ENCODE measurements around the gene TTC39C.

The TTC39C gene

DNA sequence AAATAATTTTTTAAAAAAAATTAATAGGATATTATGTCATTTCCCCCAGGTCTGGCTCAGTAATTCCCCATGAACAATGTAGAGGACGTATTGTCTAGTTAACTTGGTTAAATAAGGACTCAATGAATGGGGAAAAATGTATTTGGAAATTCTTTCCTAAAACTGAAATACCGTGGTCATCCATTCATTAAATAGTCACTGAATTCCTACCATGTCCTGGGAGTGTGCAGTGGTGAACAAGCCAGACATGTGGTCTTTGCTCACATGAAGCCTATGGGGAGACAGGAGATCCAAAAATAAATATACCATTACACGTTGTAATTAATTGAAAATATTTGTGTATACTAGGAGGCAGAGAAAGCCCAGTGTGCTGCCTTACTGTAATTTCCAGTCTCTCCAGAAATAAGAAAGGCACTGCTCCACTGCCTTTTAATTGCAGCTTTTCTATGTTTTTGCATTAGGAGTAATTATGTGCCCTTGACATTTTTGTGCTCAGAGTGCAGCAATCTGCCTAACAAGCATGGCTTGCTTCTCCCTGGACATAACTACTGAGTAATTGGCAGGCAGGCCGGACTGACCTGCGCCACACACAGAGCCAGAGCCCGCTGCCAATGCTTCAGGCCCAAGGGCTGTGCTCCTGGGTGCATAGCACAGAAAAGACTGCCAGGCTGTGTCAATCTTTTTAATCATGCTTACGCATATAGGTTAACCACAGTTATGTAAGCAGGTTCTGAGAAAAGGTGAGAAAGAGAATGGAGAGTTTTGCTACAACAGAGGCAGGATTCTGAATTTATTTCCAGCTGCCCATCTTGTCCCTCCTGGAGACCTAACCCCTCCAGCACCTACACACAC lies 22.2 kb upstream of the TTC39C start:
- peak; percentile 28 for DNase-seq

DNA sequence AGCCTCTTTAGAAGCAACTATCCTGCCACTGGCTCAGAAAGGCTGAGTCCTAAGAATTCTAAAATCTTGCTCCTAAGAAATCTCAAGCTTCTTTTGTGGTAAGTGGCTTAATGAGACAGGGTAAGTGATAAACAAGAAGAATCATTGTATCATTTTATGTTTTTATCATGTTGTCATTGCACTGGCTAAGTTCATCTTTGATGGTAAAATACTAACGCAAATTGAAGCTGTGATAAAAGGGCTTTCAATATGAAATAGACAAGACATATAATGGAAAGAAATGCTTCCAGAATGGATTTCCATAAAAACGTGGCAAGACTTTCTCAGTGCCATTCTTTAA lies 21.6 kb upstream of the TTC39C start:
- DNase-seq: no peak

DNA sequence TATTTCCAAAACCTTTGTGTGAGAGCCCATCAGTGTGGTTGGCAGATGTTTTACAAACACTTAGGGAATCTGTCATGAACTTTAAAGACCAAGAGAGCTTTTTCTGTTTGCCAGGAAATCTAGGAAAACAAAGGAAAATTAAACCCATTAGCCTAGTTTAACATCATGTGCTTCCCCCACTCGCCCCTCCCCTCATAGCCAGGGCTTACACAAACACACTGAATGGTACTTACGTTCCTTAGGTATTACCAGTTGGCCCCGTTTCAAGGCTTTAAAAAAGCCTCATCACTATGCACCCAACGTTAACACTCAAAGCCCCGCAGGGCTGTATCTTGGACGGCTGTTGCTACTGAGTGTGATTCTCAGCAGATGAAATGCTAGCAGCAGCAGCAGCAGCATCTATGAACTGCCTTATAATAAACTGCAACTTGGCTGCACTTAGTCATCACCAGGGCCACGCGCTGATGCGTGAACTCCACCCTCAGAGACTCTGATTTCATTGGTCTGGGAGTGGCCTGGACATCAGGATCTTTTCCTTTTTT lies 20.1 kb upstream of the TTC39C start:
- no peak for DNase-seq

DNA sequence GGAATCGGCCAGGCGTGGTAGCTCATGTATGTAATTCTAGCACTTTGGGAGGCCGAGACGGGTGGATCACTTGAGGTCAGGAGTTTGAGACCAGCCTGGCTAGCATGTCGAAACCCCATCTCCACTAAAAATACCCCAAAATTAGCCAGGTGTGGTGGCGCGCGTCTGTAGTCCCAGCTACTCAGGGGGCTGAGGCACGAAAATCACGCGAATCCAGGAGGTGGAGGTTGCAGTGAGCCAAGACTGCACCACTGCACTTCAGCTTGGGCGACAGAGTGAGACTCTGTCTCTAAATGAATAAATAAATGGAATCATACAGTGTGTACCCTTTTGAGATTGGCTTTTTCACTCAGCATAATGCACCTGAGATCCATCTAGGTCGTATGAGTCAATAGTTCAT lies 19.4 kb upstream of the TTC39C start:
- no peak for DNase-seq

DNA sequence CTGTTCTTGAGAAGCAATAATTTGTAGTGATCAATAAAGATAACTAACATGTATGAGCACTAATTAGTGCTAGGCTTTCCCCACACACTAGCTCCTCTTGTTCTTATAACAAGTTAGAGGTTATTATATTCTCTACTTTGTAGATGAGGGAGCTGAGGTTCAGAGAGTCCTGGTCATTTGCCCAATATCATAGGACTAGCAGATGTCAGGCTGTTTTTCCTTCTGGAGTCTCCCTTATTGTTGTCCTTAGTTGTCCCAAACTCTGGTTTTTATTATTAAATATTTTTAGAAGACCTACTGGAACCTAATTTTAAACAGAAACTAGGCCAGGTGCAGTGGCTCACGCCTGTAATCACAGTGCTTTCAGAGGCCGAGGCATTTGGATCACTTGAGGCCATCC lies 16.5 kb upstream of the TTC39C start:
- no peak for DNase-seq

DNA sequence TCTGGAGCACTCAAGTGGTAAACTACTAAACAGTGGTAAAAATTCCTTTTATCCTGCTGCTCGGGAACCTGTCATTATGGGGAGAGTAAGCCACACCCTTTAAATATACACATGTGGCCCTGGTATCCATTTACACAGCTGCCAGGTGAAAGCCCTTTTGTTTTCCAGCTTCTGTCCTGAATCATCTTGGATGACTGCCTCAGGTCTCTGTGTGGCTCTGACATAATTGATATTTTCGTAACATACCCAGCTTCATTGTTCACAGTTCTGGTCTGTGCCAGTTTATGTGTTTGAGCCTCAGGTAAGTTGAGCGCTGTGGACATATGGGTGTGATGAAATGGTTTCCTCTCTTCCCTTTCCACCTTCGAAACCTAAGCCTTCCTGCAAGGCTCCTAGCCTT lies 15.7 kb upstream of the TTC39C start:
- DNase-seq: no peak

DNA sequence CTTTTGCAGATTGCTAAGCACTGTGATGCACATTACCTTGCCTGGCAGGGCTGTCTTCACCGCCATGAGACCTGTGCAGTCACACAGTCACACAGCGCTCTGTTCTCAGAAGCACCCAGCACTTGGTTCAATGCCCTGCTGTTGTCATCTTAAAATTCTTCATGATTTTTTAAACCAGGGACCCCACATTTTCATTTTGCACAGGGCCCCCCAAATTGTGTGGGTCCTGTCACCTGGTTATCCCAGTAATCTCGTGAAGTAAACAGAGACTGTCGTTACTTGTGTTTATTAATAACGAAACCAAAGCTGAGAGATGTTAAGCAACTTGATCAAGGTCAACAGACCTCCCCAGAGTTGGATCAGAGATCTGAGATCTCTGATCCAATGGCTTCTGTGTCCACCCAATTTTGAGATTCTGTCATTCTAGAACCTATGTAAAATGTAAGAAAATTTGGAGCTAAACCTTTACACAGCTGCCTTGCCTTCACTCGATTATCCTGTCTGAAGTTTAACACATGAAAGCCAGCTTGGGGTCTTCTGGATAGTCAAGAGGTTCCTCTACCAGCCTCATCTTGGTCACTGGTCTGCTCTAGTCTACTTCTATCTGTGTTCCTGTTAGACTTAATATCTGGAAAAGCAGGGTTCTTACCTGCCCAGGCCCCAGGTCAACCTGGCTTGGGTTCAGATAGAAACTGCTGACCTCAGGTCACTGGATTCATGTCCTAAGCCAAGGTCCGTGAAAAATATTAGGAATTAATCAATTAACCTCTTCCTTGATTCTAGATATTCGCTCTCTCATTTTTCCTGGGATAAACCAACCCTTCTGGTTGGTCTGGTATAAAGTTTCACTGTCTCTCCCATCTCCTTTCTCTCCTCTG lies 13.7 kb upstream of the TTC39C start:
- no peak for DNase-seq

DNA sequence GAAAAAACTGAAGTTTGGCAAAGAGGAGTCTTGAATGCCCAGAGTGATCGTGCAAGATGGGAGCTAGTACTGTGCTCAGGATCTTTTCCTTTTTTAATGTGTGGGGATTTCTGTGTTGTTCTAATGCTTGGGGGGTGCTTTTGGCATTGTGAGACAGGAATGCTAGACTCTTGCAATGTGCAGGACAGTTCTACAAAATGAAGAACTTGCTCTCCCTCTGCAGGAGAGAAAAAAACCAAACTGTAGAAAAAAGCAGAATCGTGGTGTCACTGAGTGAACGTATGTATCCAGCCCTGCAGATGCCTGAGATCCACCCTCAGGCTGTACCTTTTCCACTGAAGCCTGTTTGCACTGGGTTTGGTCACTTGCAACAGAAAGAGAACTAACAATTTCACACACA lies 12.1 kb upstream of the TTC39C start:
- no peak for DNase-seq

DNA sequence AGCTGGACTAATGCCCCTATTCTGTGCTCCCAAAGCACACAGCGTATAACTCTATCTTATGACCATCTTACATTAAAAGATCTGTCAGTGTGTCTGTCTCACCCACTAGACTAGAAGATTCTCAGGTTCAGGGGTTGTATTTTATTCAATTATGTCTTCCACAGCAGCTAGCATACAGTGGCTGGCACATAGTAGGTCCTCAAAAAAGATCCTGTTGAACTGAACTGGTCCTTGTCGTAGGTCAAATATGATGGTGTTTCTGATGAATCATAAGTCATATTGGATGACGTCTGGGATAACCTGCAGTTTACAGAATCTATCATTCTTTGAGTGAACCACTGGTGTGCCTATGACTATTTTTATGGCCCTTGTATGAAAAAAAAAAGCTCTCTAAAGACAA lies 11.3 kb upstream of the TTC39C start:
- DNase-seq: no peak

DNA sequence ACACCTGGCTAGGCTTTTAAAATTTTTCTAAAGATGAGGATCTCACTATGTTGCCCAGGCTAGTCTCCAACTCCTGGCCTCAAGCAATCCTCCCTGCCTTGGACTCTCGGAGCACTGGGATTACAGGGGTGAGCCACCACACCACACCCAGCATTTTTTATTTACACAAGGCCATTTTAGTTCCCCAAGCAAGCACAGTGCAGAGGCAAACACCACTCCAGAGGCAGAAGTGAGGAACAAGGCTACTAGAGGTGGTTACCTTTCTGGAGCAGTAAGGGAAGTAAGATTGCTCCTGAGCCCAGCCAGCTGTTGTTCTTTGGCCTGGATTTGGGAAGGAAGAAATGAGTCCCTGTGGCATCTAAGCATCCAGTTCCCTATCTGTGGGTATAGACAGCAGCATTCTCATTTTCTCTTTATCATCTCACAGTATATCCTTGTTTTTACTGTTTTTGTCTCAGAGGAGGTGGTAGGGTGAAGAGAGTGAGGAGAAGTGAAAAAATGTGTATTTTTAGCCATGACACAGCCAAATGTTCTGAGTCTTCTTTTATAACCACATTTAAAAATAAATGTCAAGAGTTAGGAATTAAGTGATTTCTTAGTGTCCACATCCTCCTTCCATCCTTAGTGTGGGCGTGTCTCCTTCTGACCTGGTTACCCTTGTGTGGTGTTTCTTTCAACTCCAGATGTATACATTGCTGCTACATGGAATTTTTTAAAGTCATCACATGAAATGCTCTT lies 10.5 kb upstream of the TTC39C start:
- DNase-seq: no peak

DNA sequence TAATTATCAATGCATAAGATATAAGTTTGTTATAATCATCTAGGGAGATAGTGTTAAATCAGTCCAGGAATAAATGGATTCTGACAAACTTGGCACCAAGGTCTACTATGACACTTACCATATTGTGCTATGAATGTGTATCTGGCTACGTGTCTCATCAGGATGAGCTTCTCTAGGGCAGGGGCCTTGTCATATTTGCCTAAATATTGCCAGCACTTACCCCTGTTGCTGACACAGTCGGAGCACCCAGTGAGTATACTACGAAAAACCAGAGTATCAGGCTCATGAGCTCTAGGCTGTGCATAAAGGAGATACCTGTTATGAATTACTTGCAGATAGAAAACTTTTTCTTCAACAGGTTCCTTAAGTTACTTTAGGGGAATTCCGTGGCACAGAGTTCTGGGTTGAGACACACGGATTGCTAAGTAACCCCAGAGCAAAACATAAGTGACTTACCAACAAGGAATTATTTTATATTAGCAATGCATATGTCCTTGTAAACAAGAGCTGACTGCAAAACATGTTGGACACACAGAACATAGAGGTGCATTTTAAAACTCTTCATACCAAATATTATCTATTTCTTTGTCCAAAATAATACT lies 7.7 kb upstream of the TTC39C start:
- no peak for DNase-seq

DNA sequence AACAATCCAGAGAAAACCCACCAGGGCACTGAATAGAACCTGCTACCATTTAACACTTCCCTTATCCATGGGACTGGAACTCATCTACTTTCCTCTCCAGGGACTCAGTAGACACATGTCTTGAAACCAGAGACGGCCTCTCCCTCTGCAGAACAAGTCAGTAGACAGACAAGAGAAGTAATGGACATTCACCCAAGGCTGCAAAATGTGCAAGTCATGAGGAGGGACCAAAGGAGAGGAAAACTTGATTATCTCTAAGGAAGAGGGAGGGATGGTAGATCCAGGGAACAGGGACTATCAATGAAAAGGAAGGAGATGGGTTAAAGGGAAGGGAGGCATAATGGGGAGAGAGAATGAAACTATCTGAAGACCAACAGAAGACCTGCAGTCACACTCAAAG lies 5.3 kb upstream of the TTC39C start:
- no peak for DNase-seq

DNA sequence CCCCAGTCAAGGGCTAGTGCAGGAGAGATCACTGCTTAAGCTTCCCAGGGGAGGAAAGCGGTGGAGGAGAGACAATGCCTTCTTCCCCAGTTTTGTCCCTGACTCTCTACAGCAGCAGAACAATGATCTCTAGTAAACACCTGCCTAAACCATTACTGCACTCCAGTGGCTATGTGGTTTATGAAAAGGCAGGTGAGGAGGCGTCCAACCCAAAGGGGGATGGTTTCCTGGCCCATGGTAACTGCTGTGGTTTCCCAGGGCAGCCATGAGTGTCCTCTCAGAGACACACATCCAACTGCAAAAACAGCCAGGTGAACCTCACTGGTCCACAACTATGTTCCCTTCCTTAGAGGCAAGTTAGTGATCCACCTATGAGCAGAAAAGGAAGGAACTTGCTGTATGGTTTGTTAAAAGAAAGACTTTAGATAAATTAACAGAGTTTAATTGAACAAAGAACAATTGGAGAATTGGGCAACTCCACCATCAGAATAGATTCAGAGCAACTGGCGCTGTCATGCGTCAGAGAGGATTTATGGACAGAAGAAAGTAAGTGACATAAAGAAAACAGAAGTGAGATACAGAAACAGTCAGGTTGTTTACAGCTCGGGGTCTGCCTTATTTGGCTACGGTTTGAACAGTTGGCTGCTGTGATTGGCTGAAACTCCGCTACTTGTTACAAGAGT lies 4.8 kb upstream of the TTC39C start:
- peak; percentile 56 for DNase-seq

DNA sequence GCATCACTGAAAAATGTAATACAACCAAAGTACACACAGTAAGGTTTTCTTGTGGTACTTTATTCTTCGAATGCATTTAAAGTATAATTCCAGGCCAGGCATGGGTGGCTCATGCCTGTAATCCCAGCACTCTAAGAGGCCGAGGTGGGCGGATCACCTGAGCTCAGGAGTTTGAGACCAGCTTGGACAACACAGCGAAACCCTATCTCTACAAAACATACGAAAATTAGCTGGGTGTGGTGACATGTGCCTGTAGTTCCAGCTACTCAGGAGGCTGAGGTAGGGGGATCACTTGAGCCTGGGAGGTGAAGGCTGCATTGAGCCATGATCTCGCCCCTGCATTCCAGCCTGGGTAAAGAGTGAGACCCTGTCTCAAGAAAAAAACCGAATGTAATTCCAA lies 3.9 kb upstream of the TTC39C start:
- no peak for DNase-seq

DNA sequence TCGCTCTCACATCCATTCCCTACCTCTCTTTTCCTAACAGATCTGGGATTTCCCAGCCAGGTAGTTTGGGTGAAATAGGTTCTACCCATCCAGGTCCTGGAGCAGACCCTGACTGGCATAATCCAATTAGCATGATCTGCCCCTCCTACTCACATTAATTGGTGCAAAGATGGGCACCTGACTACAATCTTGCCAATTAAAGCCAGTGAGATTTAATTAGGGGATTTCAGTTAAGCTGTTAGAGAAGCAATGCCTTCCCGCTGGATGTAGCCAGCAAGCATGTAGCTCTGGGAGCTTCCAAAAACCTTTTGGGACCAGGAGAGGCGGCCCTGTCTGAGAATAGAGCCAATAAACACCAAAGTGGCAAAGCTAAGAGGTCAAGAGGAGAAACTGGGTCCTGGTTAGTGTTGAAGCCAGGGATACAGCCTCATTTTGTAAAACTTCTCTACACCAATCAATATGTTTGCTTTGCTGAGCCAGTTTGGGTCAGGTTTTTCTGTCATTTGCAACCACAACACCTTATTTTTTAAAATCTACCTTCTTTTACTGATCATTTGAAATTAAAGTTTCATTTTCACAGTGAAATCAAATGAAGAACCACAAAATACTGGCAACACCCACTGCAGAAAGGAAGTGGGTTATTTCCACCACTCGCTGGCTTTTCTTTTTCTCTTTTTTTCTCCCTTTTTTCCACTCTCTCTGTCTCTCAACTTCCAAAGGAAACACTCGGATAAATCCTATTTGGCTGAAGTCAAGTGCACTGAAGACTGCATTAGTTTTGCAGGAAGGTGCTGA lies 3.2 kb upstream of the TTC39C start:
- DNase-seq: no peak

DNA sequence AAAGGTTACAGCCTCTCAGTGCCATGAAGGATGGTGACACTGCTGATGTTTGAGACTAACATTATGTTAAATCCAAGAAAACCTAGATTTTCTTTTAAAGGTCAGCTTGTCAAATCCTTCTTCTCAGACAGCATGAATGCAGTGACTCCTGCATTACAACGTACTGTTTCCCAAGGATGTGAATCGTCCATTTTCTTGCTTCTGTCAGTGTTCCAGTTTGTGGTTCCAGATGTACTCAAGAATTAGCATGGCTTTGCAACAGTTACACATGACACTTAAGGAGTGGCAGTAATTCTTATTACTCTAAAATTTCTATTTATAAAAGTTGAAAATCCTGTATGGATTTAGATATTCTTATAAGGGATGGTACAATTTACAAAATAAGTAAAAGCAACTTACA lies 1.5 kb upstream of the TTC39C start:
- no peak for DNase-seq

DNA sequence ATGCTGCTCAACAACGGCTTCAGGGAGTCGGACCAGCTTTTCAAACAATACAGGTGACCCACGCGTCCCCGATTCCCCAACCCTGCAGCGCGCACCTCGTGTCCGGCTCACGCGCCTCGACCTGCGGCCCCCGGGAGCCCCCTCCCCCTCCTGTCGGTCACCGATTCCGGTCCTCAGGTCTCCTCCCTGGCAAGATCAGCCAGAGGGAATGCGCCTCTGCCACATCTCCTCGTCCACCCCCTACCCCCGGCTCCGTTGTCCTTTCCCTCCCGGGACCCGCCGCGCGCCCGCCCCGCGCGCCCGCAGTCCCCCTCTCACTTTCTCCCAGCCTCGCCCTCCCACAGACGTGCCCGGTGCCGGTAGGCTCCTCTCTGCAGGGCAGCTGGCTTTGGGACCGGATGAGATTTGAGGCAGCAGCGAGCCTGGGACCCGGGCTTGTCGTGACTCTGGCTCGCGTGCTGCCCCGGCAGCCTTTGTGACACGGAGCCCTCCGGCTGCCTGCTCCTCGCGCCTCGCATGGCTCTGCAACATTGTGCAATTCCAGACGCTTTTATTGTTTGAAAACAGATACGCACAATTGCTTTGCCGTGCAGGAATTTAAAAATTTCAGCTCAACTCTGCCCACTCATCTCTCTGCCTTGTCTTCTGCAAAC lies 558 bp downstream of the TTC39C start:
- DNase-seq: peak; percentile 46

DNA sequence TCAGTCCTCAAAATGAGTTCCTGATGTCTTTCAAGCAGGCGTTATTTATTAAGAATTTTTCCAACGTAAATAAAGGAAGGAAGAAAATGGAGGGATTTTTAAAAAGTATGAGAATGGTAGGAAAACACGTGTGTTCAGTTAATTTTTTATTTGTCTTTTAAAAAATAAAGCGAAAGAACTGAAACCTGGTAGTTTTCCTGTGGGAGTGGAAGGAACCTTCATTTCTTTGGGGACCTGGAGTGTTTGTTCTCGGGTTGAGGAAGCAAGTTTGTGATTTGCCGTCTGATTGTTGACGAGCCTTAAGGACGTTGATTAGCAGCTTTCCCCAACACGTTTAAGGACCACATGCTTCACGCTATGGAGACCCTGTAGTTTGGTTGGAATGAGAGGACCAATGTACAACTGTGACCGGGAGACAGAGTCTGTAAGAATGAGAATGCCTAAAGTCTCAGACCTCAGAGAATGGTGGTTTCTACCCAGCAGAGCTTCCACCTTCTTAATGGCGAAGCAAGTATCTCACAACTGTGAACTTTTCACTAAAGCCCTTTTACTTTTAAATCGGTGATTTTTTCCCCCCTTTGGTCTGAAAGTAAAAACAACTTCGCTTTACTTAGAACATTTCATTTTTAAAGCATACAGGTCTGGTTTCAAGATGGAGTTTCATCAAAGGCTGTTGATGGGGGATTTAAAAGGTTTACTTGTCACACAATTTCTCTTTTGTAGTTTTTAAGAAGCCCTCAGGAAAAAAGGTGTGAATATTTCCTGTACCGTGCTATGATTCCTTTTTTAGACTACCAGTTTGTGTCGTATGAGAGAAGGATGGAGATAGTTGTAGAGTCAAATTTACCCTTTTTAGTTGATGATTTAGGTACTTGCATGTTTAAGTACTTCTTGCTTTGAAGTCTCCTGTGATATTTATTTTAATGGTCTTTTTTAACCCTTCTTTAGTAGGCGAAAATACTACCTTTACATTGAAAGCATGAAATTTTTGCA lies 1.4 kb downstream of the TTC39C start:
- no peak for DNase-seq

DNA sequence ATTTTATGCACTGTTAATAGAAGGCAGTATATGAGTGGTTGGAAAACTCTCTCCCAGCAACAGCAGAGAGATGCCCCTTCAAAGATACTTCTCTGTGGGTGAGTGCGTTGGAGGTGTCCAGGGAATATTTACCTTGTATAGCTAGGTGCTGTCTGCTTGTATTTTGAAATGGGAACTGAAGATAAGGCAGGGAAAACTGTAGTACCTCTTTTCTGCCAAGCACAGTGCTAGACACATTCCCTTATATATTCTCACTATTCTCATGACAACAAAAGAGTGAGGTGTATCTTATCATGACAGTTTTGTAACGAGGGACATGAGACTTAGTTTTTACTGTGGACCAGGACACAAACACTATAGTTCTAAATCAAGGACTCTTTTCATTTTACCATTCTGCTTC lies 2.1 kb downstream of the TTC39C start:
- no peak for DNase-seq
